Activated CD4-positive, alpha-beta T cell treated with anti-CD3 and anti-CD28 coated beads, Interleukin-2, amount 50 U/mL, for 48 hours (primary cell): ENCODE measurements around the gene MACROD1.
"Not testable (repeated sequence)": the region's sequence is repeated elsewhere in the genome, so short reads cannot be mapped to it uniquely, and the experiment has no call there.

Source experiments
- DNase-seq, 2 experiments: peaks; one replicate each; pipeline ENCODE4 v3.0.0-alpha.2; 2020

MACROD1 gene

GRCh38 chr11:64185175-64185692 is 19.3 kb upstream of the MACROD1 start:
- no peak for DNase-seq

- DNase-seq, result no peak
These were observed 18.0 kb upstream of the MACROD1 start for GRCh38 chr11:64183890-64184289.

GRCh38 chr11:64181506-64182411 is 15.8 kb upstream of the MACROD1 start:
- DNase-seq, result peak; percentile 48 to 60

- DNase-seq, result no peak
These were observed 15.0 kb upstream of the MACROD1 start for GRCh38 chr11:64180891-64181290.

- DNase-seq, result no peak
These were observed 13.2 kb upstream of the MACROD1 start for GRCh38 chr11:64178951-64179639.

GRCh38 chr11:64178203-64178602 is 12.3 kb upstream of the MACROD1 start:
- no peak for DNase-seq

GRCh38 chr11:64176751-64177150 is 10.8 kb upstream of the MACROD1 start:
- no peak for DNase-seq

GRCh38 chr11:64173616-64174355 is 7.9 kb upstream of the MACROD1 start:
- DNase-seq, result no peak

GRCh38 chr11:64170419-64170818 is 4.5 kb upstream of the MACROD1 start:
- DNase-seq, result no peak

GRCh38 chr11:64165481-64165841 is 452 bp downstream of the MACROD1 start:
- DNase-seq, result peak in 1 of 2 experiments; percentile 22

GRCh38 chr11:64164392-64165312 is 1.3 kb downstream of the MACROD1 start:
- no peak for DNase-seq

- DNase-seq, result no peak
These were observed 2.0 kb downstream of the MACROD1 start for GRCh38 chr11:64163951-64164350.

GRCh38 chr11:64162769-64163168 is 3.1 kb downstream of the MACROD1 start:
- not testable (repeated sequence) for DNase-seq

GRCh38 chr11:64161037-64161436 is 4.9 kb downstream of the MACROD1 start:
- DNase-seq, result no peak

GRCh38 chr11:64157631-64158394 is 8.1 kb downstream of the MACROD1 start:
- DNase-seq, result no peak

- DNase-seq, result no peak
These were observed 9.5 kb downstream of the MACROD1 start for GRCh38 chr11:64156235-64157011.

- DNase-seq, result no peak
These were observed 12.1 kb downstream of the MACROD1 start for GRCh38 chr11:64153812-64154211.

GRCh38 chr11:64152841-64153691 is 12.8 kb downstream of the MACROD1 start:
- DNase-seq, result peak; percentile 77

- no peak for DNase-seq
These were observed 14.6 kb downstream of the MACROD1 start for GRCh38 chr11:64151337-64151736.
